Measurements from ENCODE around the gene CDH12. TPM values are rescaled to one million over a fixed set of nuclear protein-coding genes. Genes with fewer than 3 reads are reported as not detected.
A peak's percentile ranks its signal among the peaks of the same experiment; 100 is the strongest.

Gene CDH12
- total RNA-seq, 1 donor from 2014 or later = not detected

DNA sequence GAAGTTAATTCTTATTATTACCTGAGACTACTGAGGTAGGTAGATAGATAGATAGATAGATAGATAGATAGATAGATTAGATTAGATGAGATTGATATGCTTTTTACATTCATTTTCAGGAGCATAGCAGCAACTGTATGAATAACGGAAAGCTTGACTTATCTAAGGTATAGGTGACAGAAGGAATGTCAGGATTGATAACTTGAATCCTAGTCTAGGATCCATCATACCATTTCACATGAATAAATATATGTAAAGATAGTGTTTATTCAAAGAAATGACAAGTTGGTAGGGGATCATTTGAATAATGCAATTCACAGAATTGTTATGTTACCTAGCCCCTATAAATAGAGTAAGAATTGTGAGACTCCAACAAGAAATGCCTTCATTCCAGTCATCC lies 1008.2 kb downstream of the CDH12 start:
- DNase-seq (ENCODE audit: low read depth) = no peak

DNA sequence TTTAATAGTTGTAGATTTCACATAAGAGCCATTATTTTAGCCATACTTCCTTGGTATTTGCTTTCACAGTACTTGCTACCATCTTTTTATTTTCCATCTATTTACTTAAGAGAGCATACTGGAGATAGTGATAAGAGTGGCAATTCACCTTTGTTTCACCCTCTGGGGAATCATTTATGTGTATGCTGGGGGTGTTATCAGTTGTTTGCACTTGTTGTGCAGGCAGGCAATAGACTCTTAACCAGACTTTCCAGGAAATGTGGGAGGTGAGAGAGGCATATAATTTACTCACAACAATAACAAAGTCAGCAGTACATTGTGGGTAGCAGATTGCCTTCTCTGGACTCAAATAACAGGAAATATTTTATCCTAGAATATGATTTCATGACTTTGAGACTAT lies 1018.3 kb downstream of the CDH12 start:
- DNase-seq (ENCODE audit: low read depth) = no peak

DNA sequence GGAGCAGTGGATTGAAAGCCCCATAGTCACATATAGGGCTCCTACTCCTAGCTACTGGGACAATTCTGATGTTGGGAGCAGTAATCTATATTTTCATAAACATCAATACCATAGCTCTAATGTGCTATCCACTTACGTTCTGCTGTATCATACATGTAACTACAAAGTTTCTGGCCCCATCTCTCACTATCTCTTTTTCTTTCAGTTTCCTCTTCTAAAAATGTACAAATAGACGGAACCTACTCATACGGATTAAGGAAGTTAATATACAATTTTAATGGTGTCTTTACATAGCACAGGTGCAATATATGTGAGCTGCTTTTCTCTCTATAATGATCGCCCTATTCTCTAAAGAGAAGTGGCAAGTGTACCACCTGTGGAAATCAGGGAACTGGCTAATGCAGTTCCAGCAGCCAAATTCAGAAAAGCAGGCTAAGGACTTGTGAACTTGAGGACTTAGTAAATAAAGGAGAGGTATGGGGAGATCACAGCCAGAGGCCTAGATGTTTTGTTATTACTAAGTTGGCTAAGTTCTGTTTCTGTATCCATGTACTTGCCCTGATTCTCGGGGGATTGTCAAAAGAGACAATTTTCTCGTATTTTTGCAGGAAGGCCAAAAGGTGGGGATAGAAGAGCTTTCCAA lies 1021.9 kb downstream of the CDH12 start:
- DNase-seq (ENCODE audit: low read depth) = no peak

DNA sequence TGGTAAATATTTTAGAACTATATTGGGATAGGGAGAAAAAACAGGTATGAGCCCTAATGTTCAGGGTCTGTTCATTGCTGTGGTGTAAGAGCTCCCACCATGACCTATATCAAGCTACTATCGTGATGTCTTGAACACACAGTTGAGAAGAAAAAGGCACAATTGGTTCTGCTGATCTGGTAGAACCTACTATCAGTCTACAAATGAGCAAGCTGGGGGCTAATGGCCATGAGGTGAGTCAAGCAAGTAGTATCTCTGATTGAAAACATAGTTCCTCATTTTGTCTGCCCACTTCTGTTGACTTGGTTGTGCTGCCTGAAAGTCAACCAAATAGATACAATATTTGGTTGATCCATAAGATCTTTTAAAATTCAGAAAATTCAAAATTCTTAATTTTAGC lies 1026.3 kb downstream of the CDH12 start:
- no peak for DNase-seq (ENCODE audit: low read depth)

DNA sequence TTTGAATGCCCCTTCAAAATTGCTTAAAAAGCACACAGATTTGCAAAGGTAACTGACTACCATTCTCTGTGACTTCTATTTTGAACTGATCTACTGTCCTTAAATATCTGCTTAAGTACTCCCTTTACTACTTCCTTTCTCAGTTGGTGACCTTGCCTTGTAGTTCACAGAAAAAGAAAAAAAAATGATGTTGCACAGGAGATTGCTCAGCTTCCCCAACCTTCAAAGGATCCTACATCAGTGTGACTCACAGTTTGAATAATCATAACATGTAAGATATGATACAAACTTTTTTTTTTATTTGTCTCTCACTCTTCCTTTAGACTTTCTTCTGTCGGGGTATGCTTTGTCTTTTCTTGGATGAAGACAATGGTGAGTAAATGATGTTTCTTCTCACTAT lies 1029.6 kb downstream of the CDH12 start:
- no peak for DNase-seq (ENCODE audit: low read depth)

DNA sequence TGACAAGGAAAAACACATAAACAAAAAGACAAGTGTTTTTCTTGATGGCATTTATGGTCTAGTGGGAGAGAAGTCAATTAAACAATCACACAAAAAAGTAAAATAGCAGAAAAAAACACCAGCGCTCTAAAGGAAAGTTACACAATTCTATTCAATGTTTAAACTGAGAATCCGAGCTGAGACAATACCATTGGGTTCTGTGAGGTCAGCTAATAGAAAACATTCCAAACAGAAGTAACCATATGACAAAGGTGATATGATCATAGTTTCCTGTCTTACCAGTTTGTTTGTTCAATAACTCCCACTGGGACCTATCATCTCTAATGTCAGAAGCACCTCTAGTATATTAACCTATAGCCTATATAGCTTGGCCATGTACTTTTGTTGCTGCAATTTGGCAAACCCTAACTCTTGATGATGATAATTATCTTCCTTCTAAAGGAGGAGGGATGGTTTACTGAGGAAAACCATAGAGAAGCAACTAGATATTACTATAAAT lies 1030.0 kb downstream of the CDH12 start:
- no peak for DNase-seq (ENCODE audit: low read depth)

DNA sequence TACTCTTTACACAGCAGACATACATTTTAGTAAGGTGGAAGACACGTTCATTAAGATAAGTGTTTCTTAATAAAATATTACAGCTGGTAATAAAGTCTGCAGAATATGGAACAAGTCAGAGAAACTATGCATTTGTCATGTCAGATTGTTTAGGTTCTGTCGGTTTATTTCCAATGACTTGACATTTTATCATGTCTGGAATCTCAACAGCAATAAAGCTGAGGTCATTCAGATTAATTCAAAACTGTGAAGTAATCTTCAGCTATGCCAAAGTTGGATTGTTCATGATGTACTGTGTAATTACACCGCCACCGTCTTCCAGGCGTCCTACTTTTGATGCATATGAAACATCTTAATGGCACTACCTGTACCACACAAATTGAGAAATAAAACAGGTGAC lies 1032.6 kb downstream of the CDH12 start:
- DNase-seq (ENCODE audit: low read depth) = no peak

DNA sequence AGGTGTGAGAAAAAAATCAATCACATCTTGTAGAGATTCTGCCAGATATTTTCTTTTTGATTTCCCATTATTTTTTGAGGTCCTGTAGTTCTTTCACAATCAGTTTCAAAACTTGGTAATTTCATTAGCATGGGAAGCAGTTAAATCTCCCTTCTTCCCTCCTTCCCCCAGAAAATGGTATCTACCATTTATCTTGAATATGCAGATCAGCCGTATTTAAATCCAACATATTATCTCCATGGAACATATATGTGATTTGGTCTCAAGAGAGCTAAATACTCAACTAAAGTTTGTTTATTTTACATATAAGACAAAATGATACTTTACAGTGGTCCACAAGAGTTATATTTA lies 1034.8 kb downstream of the CDH12 start:
- no peak for DNase-seq (ENCODE audit: low read depth)

DNA sequence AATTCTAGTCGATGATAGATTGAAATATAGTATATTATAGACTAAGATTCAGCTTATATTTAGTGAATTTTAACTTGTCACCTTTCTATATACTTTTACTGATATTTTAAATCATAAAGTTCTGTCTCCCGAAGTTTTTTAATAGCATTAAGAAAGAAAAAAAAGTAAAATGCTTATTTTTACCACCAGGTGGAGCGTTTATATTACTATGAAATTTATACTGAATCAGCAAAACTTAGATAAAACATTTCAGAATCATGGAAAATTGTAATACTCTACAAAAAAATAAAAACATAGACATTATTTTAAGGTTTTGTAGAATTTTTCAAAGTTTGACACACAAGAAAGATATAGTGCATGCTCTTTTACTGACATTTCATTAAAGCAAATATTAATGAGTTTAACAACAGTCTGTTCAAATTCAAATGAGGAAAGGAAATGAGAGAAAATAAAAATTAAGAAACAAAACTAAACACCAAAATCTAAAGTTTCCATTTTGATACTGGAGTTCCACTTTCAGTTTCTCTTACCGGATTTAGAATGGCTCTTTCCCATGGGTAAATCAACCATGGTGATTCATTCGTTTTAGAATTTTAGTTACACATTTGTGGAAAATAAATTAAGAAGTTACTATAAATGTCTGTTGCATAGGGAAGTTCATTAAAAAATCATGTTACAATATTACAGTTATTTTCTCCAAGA lies 1035.3 kb downstream of the CDH12 start:
- DNase-seq (ENCODE audit: low read depth) = no peak

DNA sequence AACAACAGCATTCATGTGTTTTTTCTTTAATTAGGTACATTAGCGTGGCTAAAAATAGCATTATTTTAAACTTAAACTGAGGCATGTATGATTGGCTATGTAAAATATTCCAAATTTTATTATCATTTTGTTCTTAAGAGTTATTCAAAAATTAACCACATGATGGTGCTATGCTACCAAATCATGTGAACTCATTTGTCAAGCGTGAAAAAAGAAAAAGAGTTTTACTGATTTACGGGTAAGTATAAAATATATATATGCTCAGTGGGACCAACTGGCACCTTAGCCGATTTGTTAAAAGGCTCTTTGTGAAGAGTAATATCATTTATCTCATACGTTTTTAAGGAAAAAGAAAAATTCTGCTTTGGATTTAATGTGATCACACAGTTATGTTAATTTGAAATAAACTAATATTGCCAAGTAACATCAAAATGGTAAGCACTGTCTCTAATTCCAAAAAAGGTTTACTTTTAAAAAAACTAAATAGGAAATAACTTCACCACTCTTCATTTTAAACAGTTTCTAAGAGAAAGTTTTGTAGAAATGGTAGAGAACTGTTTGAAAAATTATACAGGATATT lies 1042.3 kb downstream of the CDH12 start:
- DNase-seq (ENCODE audit: low read depth) = peak; percentile 8

DNA sequence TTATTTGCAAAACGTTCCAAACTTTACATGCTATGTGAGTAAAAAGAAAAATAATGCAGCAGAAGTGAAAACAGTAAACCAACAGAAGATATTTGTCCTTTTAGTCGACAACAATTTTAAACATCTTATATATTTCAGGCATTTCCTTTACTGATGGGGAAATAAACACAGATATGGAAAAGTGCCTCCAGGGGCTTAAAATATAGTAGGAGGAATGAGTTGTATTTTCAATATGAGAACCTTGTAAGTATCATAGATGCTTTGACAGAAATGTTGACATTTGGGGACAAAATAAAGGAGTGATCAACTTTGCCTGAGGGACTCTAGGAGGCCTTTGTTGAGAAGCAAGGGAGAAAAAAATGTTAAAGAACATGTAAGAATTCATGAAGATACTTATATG lies 1043.5 kb downstream of the CDH12 start:
- no peak for DNase-seq (ENCODE audit: low read depth)

DNA sequence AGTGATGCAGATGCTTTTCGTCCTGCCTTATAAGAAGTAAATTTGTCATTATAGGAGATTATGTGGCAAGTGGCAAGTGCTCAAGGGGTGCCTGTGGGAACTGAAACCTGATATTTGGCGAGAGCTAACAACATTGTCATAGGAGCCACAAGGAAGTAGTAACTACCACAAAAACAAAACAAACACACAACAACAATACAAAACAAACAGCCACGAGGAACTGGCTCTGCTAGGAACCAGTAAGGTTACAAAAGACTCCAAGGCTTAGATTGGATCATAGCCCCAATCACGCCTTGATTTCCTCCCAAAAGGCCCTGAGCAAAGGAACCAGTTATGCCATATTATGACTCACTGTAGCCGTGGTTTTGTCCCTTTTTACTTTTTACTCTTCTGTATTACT lies 1045.2 kb downstream of the CDH12 start:
- DNase-seq (ENCODE audit: low read depth) = no peak

DNA sequence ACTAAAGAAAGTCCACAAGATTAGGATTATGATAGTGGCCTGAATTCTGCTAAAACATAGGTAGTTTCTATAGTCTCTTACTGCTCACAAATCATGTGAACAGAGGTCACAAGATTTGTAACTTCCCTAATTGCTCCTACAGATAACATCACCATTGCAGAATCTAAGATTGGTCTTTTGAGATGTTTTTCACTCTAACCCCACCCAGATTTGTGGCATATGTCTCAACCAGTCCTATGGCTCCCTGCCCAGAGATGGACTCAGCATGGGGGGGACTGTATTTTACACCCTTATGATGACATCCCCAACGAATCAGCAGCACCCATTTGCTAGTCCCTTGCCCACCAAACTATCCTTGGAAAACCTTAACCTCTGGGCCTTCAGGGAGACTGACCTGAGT lies 1046.2 kb downstream of the CDH12 start:
- no peak for DNase-seq (ENCODE audit: low read depth)

DNA sequence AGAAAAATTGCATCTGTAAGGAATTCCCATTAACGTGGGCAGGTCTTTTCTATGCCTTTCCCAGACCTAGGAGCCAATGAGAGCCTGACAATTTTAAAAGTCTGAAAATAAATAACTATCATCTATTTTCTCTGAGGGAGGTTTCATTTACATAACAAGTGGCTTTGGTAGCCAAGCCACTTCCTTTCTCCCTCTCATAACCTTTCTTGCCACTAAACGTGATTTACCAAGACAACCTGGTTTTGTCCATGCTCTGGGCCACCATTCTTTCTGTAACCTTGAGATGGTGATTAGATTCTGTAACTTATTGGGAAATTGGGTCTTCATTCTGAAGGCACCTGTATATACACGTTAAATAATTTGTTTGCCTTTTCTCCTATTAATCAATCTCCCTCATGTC lies 1046.9 kb downstream of the CDH12 start:
- DNase-seq (ENCODE audit: low read depth) = no peak

DNA sequence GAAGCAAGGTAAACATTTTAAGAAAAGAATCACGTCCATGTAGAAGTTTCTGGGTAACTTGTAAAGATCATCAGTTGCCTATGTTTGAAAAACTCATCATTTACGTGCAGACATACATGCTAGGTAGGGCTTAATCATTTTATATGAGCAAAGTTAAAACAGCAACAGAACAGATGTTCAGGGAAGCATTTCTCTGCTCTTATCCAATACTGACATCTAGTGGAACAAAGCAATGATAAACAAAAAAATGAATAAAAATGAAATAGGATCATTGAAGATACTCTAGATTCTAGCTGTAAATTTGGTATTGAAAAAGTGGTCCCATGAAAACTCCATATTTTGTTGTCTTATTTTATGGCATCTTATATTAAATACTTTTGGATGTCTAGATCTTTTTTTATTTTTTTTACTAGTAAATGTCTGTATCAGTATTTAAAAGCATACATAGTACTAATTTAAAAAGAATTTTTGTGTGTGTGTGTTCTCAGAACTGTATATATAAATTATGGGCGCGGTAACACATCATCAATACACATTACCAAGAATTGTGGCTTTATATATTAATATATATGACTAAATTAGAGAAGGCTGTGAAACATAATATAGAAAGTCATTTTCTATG lies 1050.2 kb downstream of the CDH12 start:
- DNase-seq (ENCODE audit: low read depth) = peak; percentile 19

DNA sequence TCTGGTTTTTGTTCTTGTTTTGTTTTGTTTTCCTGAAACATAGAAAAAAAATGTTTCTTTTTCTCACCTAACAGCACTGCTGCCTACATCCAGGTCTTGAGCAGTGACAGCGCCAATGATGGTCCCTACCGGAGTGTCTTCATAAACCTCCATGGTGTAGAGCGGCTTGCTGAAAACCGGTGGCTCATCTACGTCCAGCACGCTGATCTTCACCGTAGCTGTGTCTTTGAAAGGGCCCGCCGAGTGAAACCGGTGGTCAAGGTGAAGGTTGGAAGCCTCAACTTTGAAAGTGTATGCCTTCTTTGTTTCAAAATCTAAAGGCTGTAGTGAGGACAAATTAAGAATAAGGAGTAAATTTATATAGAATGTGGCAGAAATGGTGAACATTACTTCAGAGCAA lies 1051.0 kb downstream of the CDH12 start:
- DNase-seq (ENCODE audit: low read depth) = no peak

DNA sequence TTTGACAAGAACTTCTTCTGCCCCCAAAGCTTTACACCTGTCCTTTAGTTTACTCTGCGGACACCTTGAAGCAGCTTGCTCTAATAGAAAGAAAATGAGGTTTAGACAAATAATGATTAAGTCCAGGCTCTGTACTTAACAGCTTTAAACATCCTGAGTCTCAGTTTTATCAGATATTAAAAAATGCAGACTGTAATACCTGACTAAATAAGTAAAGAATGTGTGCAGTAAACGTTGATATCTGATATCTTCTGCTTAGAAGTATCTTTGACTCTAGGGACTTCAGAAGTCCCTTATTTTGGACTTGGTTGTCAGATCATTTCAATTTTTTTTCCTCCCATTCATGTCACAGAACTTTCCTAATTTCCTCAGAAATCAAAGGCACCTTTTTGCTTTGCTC lies 1060.4 kb downstream of the CDH12 start:
- DNase-seq (ENCODE audit: low read depth) = no peak

DNA sequence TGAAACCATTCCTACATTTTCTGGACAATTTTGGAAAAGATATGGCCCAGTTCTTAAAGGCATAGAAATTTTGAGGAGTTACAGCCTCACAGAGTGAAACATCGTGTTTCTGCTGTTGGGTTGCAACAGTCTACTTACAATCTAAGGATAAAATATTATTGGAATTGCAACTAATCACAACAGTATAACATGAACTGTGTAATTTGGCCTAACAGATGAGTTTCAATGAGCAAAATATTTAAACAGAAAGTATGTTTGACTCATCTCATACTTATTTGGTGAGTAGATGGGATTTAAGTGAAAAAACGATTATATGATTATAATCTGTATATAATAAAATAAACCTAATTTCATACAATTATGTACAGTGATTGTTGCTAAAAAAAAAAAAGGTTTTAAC lies 1061.8 kb downstream of the CDH12 start:
- no peak for DNase-seq (ENCODE audit: low read depth)

DNA sequence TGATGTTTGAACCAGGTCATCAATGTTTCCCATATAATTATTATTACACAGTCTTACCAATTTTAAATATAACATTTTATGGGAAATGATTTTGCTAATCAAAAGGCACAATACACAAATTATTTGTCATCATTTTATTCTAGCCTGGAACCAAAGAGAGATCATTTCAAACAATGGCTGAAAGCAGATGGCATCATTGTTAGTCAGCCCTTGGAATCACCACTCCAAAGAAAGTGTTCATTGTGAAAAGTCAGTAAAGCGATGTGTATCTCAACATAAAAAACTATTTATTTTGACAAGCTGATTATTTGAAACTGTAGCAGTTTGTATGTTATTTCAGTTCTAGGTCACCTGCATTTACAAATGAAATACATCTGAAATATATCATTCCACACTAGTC lies 1068.7 kb downstream of the CDH12 start:
- no peak for DNase-seq (ENCODE audit: low read depth)

DNA sequence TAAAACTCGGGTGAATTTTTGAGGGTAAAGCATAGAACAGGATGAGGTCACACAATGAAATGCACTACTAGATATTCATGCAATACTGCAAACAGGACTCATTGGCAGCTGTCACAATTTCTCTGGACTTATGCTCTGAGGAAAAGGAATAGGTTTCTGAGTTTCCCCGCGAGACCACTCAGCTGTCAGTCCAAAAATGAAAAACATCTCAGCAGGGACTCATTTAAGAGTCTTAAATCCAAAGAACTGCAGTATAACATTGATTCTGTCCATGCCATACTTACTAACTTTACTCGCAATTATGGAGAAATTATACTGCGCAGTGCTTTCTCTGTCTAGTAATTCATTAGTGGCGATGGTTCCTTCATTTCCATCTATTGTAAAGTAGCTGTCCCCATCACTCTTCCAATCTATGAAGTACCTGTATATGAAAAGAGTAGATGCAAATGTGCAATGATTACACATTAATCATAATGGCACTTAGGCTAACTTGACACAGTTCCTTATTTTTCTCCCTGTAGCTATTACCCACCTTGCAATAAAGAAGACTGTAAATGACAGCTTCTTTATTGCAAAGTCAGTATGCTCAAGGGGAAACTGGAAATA lies 1070.0 kb downstream of the CDH12 start:
- DNase-seq (ENCODE audit: low read depth) = no peak

DNA sequence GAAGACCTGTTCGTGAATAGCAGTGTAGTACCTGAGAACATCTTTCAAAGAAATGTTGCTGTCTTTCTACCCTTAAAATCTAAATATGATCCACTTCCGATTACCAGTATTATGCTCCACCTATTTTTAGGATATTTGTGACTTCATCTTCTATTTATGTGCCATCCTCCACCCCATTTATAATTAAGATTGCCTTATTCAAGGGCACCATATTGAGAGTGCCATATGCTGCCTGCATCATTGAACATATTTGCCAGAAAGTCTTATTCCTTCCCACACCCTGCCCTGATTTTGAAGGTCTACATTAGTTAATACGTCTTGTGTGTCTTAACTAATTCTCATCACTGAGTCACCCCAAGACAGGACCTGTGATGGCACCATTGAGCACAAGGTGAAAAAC lies 1076.7 kb downstream of the CDH12 start:
- no peak for DNase-seq (ENCODE audit: low read depth)

DNA sequence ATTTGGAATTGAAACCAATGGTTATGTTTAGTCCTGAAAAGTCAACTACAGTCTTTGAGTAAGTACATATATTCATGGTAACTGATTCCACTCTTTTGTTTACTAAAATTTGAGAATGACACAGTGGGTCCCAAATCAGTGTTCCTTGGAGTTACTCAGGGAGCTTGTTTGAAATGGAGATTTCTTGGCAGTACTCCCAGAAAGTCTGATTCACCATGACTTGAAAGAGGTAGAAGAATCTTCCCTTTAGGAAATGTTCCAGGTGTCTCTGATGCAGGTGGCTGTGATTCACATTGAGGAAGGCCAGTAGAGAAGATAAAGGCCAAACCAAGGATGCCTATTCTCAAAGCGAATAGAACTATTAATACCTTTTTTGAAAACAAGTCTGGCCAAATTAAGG lies 1078.3 kb downstream of the CDH12 start:
- DNase-seq (ENCODE audit: low read depth) = no peak

All from myocyte (in vitro differentiated cells).